Measurements from ENCODE around the gene MNX1.

The MNX1 gene

DNA sequence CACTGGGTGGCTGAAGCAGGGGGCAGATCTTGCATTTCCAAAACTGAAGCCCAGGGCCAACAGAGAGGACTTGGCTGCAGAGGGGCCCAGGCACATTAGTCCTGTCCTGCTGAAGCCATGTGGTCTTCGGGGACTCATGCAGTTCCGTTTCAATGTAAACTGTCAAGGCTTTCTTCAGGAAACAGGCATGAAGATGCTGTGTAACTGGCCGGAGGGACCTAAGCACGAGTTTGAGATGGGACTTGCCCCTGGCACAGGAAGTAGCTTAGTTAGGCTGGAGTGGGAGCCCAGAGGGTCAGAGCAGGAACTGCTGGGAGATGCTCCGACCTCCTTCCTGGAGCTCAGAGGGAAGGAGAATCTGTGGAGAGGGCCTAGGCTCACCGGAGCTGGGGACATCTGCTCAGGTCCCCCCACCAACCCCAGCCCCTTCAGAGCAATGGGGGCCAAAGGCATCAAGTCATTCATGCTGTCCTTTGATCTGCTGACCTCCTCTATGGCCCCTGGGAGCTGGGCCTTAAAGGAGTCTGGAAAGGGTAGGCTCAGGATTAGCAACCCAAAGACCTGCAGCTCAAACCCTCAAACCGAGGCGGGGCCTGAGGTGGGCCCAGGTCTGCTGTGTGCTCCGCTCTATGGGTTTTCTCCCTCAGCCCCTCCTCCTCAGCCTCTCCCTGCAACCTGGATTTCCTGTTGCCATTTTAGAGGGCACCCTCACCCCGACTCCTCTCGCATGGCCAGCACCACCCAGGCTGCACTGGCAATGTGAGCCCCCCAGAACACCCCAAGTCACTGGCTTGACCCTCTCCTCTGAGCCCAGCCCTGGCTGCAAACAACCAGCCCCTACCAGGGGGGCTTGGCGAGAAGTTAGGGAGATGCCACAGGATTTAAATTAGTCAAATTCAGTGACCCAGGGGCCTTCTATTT, 4.4 kb upstream of the MNX1 start:
- DNase-seq = no peak

GRCh38 chr7:157013602-157014549, 3.4 kb upstream of the MNX1 start:
- DNase-seq = no peak

GRCh38 chr7:157013101-157013500, 2.6 kb upstream of the MNX1 start:
- DNase-seq = no peak

- no peak for DNase-seq
Observed at GRCh38 chr7:157012113-157012547, 1.7 kb upstream of the MNX1 start.

DNA sequence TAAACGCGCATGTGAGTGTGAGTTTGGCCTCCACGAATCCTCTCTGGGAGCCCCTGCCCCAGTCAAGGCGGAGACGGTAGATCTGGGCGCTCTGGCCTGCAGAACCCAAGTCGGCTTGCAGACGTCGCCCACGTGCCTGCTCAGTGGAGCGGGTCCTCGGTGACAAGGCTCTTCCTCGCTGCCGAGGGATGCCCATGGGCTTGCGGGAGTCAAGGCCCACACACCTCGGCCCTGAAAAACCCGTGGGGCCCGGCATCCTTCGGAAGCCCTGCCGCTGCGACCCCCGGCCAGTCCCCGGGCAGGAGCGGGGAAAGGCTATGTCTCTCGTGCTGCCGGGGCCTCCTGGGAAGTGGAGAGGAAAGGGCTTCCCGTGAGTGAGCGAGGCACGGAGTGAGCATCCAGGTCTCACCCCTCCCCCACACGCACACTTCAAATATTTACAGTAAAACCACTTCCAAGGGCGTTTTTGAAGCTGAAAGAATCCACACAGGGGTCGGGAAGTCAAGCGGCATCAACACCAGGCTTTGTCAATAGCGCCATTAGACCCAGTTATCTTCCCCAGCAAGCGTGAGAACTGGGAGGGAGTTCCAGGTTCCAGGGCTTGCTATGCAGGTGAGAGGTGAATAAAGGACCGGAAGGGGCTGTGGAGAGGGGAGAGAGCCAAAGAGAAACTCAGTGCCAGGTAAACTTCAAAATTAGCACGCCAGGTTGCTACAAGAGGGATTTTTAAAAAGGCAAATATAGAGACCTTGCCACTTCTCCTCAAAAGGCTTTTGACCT, 1.1 kb upstream of the MNX1 start:
- peak; percentile 66 for DNase-seq

- DNase-seq = no peak
Observed at GRCh38 chr7:157009778-157010587, 480 bp downstream of the MNX1 start.

- DNase-seq = peak; percentile 29
Observed at GRCh38 chr7:157009170-157009777, 1.2 kb downstream of the MNX1 start.

- DNase-seq = no peak
Observed at GRCh38 chr7:157008206-157009169, 2.0 kb downstream of the MNX1 start.

- DNase-seq = no peak
Observed at GRCh38 chr7:157007470-157008066, 2.9 kb downstream of the MNX1 start.

- DNase-seq = no peak
Observed at GRCh38 chr7:157006829-157007469, 3.5 kb downstream of the MNX1 start.

DNA sequence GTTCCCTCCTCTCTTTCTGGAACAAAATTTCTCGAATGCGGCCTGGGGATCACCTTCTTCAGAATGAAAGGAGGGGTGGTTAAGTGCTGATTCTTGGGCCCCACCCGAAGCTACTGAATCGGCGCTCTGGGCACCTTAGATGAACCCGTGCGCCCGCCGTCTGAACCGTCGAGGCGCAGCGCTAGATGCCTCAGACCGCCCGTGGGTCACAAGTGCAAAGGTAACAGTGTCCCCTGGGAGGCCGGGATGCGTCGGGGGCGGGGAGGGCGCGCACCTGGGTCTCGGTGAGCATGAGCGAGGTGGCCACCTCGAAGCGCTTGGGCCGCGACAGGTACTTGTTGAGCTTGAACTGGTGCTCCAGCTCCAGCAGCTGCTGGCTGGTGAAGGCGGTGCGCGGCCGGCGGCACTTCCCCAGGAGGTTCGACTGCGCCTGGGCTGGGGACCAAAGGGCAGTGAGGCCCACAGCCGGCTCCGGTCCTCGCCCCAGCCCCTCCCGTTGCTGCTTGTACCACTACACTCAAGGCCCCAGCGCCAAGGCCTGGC, 4.2 kb downstream of the MNX1 start:
- DNase-seq = no peak

DNA sequence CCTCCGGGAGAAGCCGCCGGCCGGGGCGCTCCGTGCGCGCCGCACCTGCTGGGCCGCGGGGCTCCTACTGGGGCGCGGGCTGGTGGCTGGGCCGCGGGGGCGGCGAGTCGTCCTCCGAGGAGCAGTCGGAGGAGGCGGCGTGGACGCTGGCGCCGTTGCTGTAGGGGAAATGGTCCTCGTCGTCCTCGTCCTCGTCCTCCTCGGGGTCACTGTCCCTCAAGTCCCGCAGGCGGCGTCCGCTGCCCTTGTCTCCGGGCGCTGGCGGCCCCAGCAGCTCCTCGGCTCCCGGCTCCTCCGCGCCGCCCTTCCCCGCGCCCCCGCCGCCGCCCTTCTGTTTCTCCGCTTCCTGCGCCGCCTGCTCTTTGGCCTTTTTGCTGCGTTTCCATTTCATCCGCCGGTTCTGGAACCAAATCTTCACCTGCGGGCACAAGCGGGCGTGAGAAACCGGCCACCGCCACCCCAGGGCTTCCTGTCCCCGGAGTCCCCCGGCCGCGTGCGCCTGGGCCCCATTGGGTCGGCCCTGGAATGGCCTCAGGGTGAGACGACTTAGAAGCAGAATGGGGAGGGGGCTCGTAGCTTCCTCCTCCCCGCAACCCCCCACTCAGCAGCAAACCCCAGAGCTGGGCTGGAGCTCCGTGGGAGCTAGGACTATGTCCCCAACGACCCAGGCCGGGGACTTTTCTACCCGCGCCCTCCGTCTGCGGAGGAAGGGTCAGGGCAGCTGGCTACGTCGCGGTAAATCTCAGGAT, 4.8 kb downstream of the MNX1 start:
- no peak for DNase-seq

DNA sequence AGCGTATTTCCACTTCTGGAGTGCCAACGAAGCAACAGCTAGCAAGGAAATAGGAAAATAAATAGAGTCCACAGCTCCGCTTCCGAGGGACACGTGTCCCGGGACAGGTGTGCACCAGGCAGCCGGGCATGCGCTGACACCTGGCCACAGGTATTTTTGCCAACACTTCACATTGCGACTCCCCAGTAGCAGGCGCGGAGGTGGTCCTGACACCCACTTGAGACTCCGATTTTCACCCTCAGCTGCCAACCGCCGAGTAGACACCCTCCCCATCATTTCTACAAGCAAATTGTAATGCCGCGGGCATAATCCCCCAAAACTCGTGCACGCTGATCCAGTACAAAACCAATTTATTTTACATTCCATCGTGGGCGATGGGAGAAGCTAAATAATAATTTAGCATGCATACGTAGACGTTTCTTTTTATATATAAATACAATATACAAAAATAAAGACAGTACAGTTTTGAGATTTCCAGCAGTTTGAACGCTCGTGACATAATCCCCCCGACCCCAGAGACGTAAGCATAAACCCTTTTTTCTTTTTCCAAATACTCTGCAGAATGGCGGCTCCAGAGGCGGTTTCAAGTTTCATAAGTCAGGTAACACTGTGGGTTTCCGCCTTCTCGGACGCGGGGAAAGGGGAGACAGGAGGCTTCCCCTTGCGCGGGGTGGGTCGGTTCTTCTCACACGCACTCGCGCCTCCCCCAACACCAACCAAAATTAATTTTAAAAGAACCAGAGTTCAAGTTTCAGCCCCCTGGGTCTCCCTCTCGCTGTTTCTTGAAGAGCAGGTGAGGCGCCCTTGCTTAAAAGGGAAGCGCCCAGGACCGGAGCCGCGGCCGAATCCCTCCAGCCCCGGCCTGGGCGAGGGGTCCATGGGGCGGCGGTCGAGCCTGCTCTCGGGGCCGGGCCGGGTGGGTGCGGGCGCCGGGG, 5.7 kb downstream of the MNX1 start:
- DNase-seq = no peak

- no peak for DNase-seq
Observed at GRCh38 chr7:157003756-157004520, 6.5 kb downstream of the MNX1 start.

DNA sequence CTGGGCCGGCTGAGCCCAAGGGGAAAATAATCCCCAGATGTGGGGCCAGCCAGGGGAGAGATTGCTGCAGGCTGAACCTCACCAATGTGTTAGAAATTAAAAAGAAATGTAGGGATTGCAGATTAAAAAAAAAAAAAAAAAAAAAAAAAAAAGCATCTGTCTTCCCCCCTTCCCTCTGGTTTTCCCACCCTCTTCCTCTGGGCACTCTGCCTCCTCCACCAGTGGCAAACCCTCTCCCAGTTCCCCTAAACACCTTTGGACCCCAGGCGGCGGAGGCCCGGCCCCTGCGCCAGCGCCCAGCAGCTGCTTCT, 7.1 kb downstream of the MNX1 start:
- DNase-seq = no peak

GRCh38 chr7:157002819-157003421, 7.5 kb downstream of the MNX1 start:
- DNase-seq = no peak
